ENCODE data around the gene EYA4. TPM values are rescaled to one million over a fixed set of nuclear protein-coding genes. Genes with fewer than 3 reads are reported as not detected.

EYA4 gene
- total and polyA plus RNA-seq, 2 of the 4 experiments (the other 2 are of a cell fraction): 5.7 to 11.1 TPM

GRCh38 chr6:133254552-133255228, 13.5 kb downstream of the EYA4 start:
- no TSS peak for BruUV-seq (replicated peaks)
- no peaks in the 10 kb centered on the region for H3K9me3 ChIP-seq (ENCODE audit: control insufficient read depth, insufficient read depth, low read length)
- POLR2A ChIA-PET (ENCODE audit: unreplicated experiment): interaction anchor here (0.6 kb wide), 1 partner anchor 652 kb away, joined by 4 read pairs; no protein-coding TSS in a partner anchor
- no peaks in the 10 kb centered on the region for H3K27me3 ChIP-seq (ENCODE audit: control insufficient read depth, insufficient read depth, low read length)
- H2BK5ac ChIP-seq (ENCODE audit: low read depth, low read length, poor library complexity, severe bottlenecking): peak overlapping the region; percentile 85
- peak overlapping the region; percentile 100 for H3K18ac ChIP-seq (ENCODE audit: low read depth, low read length)
- no peak overlapping the region for H3K4me3 ChIP-seq (ENCODE audit: insufficient read depth, low read depth, low read length)
- no peak overlapping the region for H2AFZ ChIP-seq (replicated peaks; ENCODE audit: low read length, poor library complexity)
- in situ Hi-C loops (cut with MboI; ENCODE audit: low sequenced_read_pairs) (no loop called here), dilution Hi-C loops (cut with HindIII; ENCODE audit: low sequenced_read_pairs, unreplicated experiment) (no loop called here), intact Hi-C loops (cut with micrococcal nuclease) (no loop called here)
- H2AK9ac ChIP-seq (replicated peaks; ENCODE audit: low read depth, low read length, poor library complexity): no peak overlapping the region
- peak overlapping the region; percentile 98 for H4K5ac ChIP-seq (ENCODE audit: low read depth, low read length)
- H3K9ac ChIP-seq (ENCODE audit: low read depth, low read length): peak overlapping the region; percentile 13; the same call in 1 of the 2 replicates
- CTCF ChIA-PET: no interaction called here
- peaks cover 18 to 25% of the 10 kb centered on the region in 2 experiments; a peak in 3 of 4 replicates for H3K79me1 ChIP-seq (ENCODE audit: low read depth in 1 of 2, low read length in 2 of 2)
- no peaks in the 10 kb centered on the region; the same call in 1 of the 2 replicates for H3K9me1 ChIP-seq (ENCODE audit: insufficient read depth, low read length)
- H3K4ac ChIP-seq (ENCODE audit: low read depth, low read length): peak overlapping the region; percentile 92
- ATAC-seq (ENCODE audit: low read depth) (peak; percentile 82), DNase-seq (peak; percentile 83)
- peak overlapping the region; percentile 91 for H2BK120ac ChIP-seq (ENCODE audit: low read depth, low read length)
- peak overlapping the region; percentile 89 for H3K23ac ChIP-seq (ENCODE audit: low read depth, low read length)
- H2AK5ac ChIP-seq (ENCODE audit: low read depth, low read length): peak overlapping the region; percentile 95; the same call in 1 of the 2 replicates
- H3K36me3 ChIP-seq (ENCODE audit: control insufficient read depth, insufficient read depth, low read length): no peaks in the 10 kb centered on the region
- H3K4me1 ChIP-seq (ENCODE audit: control insufficient read depth, insufficient read depth, low read length): peaks cover 9% of the 10 kb centered on the region
- H4K20me1 ChIP-seq (ENCODE audit: insufficient read depth, low read length): no peaks in the 10 kb centered on the region
- peak overlapping the region; percentile 93 for H4K91ac ChIP-seq (ENCODE audit: insufficient read depth, low read depth, low read length)
- H3K56ac ChIP-seq (ENCODE audit: extremely low read depth, insufficient read depth, low read length): peak overlapping the region; percentile 52; the same call in 1 of the 2 replicates
- H2BK15ac ChIP-seq (ENCODE audit: low read depth, low read length): peak overlapping the region; percentile 94
- peak overlapping the region; percentile 93 for H3K14ac ChIP-seq (replicated peaks; ENCODE audit: low read depth, low read length)
- WGBS, 2 experiments (ENCODE audit: extremely low coverage in 2 of 2, insufficient read length in 1 of 2): 86% methylated on average over 1 of the region's 3 CpGs; no CpG with 5 or more reads in 1 of the 2 experiments
- peak overlapping the region; percentile 82; the same call in 1 of the 2 replicates for H3K27ac ChIP-seq (ENCODE audit: insufficient read depth, low read length)
- peak overlapping the region; percentile 97 for H2BK20ac ChIP-seq (ENCODE audit: low read depth, low read length)
- peak overlapping the region; percentile 82 for H3K4me2 ChIP-seq (ENCODE audit: low read depth, low read length)
- H4K8ac ChIP-seq (ENCODE audit: low read depth in 2 of 2, low read length in 2 of 2): peak overlapping the region; percentile 64 to 90
- TF ChIP-seq POLR2A (IDR thresholded peaks at IDR 0.05; ENCODE audit: low read depth, low read length): no peak
- no peak for TF ChIP-seq CHD1 (IDR thresholded peaks at IDR 0.05; ENCODE audit: low read depth, low read length)
- TF ChIP-seq BHLHE40 (IDR thresholded peaks at IDR 0.05; ENCODE audit: low read depth, low read length): no peak
- no peak for TF ChIP-seq SMC3 (IDR thresholded peaks at IDR 0.05; ENCODE audit: low read depth, low read length)
- no peak for TF ChIP-seq RAD21 (IDR thresholded peaks at IDR 0.05; ENCODE audit: low read length)
- no peak for TF ChIP-seq MXI1 (IDR thresholded peaks at IDR 0.05; ENCODE audit: borderline replicate concordance, low read depth, low read length)
- no peak for TF ChIP-seq CTCF (conservative IDR thresholded peaks at IDR 0.05; ENCODE audit: low read depth, low read length)
- no peak for TF ChIP-seq USF2 (IDR thresholded peaks at IDR 0.05; ENCODE audit: low read depth, low read length)
- TF ChIP-seq RCOR1 (IDR thresholded peaks at IDR 0.05; ENCODE audit: insufficient replicate concordance, low read length): no peak
- TF ChIP-seq NFE2L2 (IDR thresholded peaks at IDR 0.05; ENCODE audit: low read depth, low read length): peak; percentile 98
- peak; percentile 87 for TF ChIP-seq MAFK (IDR thresholded peaks at IDR 0.05; ENCODE audit: low read depth, low read length)
- peak; percentile 77 for TF ChIP-seq FOS (IDR thresholded peaks at IDR 0.05; ENCODE audit: low read depth, low read length)
- no peak for TF ChIP-seq RFX5 (IDR thresholded peaks at IDR 0.05; ENCODE audit: low read depth, low read length)
- TF ChIP-seq MAZ (IDR thresholded peaks at IDR 0.05; ENCODE audit: borderline replicate concordance, low read depth, low read length): no peak
- no peak for TF ChIP-seq ELK1 (IDR thresholded peaks at IDR 0.05; ENCODE audit: borderline replicate concordance, low read depth, low read length)

All from IMR-90 (cell line).